Stimulated activated CD4-positive, alpha-beta T cell treated with anti-CD3 and anti-CD28 coated beads, Interleukin-12 subunit alpha, Interleukin-12 subunit beta, amount 100 ng/mL, for 48 hours (primary cell): ENCODE results near the gene ARL6IP1.

Experiments used
- DNase-seq, 3 donors: peaks; one replicate each; pipeline ENCODE4 v3.0.0-alpha.2; 2020; ENCODE audit warnings: low read depth in 2 of 3, low spot score in 1 of 3

The ARL6IP1 gene

DNA sequence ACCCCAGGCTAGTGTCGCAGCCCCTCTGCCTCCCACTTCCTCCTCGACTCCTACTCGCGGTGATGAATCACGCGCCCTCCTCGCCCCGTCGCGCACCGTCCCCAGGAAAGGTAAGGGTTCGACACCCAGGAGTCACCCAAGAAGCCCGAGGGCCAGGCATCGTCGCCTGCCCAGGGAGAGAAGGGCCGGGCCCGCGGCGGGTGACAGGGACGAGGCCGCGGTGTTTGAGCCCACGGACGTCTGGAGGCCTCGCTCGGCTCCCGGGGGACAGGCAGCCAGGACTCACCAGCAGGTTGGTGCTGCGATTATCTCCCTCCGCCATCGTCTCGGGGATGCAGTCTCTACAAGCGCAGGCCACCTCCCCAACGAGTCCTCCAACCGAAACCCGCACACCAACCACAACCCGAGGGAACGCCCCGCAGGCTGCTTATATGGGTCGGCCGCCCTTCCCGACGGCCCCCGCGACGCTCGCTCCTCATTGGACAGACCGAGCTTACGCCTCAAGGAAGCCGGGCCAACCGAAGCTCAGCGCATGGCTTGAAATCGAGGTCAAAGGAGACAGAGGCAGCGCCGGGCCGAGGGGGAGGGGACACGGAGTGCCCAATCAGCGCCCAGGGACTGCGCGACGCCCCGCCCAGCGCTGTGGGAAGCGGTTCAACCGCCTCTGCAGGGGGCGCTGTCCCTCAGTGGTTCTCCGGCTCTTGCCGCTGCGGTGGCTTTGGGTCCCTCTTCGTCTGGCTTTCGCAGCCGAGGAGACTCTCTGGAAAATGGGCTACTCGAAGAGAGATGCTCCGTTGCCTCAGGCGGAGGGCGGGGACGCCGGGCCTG, at the start of gene ARL6IP1:
Gene ARL6IP1 (minus strand): TSS at position 405 of the 828 bp plus-strand sequence. CDS start 83 bp downstream, at position 322.
- DNase-seq: peak; percentile 94 to 99 (median 98)

GRCh38 chr16:18846416-18846815, 45.1 kb upstream of the ARL6IP1 start:
- DNase-seq: no peak

- no peak for DNase-seq
Observed at GRCh38 chr16:18842565-18842964, 41.2 kb upstream of the ARL6IP1 start.

DNA sequence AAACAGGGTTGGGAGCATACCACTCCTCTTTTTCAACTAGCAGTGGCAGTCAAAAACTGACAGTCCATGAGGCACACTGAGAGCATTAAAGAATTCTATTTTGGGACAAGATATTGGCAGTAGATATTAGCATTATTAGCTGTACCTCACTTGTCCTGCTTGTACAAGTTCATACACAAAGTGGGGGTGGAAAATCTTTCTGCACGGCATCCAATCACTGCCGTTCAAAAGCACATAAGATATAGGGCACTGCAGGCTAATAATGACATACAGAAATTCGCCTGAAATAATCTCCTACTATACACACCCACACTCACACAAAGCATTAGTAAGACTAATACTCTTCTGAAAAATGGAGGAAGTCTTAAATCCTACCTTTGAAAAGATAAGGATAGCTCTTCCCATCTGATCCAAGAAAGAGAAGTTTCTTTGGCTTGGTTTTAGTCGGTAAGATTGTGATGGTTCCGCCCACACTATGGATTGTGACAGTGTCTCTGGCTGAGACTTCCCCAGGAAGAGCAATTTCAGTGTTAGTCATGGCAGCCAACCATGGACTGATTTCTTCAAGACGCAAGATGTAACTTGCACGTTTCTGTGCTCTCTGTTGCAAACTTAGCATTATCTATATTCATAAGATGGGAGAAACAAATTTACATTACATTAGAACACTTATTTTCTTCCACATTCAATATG, 40.6 kb upstream of the ARL6IP1 start:
- no peak for DNase-seq

DNA sequence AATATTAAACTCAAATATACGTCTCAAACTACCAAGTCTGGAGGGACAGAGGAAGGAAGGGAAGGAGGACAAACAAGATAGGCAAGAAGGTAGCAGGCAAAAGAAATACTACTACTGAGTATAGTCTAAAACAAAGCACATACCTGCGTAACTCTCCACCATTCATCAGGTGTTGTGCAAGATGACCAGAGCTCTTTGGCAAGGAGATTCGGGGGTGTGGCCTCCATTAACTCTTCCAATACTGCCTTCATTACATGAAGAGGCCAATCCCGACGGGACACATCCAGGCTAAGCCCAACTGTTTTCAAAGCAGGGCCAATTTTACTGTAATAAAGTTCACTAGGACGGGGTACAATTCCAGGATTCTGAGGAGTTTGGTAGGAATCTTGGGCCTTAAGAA, 38.2 kb upstream of the ARL6IP1 start:
- DNase-seq: no peak

- DNase-seq: no peak
Observed at GRCh38 chr16:18836702-18837101, 35.4 kb upstream of the ARL6IP1 start.

DNA sequence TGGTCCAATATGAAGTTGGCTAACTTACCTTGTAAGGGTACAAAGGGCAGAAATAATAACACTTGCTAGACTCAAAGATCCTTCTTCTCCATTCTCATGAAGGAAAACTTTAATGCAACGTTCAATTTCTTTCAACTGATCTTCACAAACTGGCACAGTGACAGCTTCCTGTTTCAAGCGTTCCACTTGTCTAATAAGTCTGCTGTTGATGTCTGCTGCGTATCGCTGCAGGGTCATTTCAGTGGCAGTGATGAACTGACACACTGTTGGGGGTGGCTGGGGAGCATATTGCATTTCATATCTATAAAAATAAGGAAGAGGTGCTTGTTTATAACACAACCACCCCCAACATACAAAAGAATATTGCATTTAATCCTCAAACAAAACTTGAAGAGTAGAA, 33.5 kb upstream of the ARL6IP1 start:
- no peak for DNase-seq

- no peak for DNase-seq
Observed at GRCh38 chr16:18833707-18834505, 32.6 kb upstream of the ARL6IP1 start.

DNA sequence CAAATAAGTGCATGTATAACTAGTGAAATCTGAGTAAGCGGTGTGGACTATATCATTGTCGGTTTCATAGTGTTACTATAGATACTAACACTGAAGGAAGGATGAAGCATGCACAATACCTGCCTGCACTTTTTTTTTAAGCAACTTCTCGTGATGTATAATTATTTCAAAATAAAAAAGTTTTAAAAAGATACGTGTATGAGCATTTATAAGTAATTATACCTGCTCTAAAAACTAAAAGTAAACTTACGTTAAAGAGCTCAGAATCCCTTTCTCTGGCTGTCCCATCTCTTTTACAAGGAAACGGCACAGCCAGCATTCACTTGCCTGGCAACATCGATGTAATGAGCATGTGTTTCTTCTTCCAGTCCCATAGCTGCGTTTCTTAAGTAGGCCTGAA, 31.3 kb upstream of the ARL6IP1 start:
- no peak for DNase-seq

DNA sequence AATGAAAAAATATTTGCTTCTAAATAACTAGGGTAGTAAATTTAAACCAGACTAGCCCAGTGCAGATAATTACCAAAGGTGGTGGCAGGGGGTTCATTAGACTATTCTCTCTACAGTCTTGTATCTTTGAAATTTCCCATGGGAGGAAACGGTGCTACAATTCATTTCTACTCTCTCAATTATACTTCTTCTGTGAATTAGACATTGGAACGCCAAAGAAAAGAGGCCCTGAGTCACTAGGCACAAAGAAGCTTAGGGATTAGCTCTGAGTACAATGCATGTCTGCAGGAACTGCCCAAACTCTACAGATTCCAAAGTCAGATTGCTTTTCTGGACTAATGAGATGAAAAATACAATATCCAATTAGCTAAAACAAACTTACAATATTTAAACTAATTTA, 30.7 kb upstream of the ARL6IP1 start:
- DNase-seq: no peak

DNA sequence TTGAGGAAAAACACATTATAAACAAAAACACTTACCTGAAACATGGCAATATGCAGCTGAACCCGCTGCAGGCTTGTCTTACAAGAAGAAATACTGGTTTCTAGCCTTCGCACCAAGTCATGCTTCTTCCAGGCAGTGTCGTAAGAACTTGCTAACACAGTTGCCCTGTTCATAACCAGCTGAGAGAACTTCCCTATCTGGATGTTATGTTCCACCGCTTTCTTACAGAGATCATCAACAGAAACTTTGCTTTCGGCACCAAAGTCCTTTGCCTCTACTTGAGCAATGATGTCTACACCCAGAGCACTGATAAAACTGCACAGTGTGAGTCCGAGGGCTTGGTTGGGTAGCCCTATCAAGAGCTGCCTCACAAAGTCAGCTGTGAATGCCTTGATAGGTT, 27.9 kb upstream of the ARL6IP1 start:
- no peak for DNase-seq

- DNase-seq: no peak
Observed at GRCh38 chr16:18827890-18828289, 26.5 kb upstream of the ARL6IP1 start.

DNA sequence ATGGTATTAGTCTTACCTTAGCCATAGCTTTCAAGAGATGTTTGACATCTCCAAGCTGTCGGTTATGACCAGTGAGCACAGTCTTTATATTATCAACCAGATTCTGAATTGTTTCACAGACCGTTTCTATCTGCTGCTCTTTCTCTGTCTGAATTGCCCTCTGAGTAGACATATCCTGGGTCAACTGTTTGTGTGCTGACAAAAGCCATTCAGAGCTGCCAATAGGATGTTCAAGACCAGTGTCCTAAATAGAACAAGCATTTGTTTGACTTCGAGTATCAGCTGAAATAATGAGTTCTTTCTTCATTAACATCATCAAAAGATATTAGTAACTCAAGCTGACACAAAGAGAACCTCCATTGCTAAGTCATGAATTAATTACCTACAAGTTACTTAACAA, 14.9 kb upstream of the ARL6IP1 start:
- no peak for DNase-seq

DNA sequence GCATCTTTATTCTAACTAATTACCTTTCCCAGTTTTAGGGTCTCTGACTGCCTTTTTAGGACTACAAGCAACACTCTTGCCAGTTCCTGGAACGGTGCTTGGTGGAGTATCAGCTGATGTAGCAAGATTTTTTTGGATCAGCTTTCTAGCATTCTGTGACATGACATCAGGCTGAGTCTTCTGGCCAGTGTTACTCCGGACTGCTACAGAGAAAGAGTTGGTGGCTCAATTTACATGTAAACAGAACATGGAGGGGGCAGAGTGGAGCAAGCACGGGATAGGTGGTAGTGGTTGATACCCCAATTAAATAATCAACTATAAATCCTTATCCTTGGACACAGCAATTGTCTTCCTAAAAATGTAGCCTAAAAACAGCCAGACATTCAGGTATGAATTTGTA, 10.6 kb upstream of the ARL6IP1 start:
- DNase-seq: no peak

- DNase-seq: no peak
Observed at GRCh38 chr16:18809165-18809564, 7.8 kb upstream of the ARL6IP1 start.

DNA sequence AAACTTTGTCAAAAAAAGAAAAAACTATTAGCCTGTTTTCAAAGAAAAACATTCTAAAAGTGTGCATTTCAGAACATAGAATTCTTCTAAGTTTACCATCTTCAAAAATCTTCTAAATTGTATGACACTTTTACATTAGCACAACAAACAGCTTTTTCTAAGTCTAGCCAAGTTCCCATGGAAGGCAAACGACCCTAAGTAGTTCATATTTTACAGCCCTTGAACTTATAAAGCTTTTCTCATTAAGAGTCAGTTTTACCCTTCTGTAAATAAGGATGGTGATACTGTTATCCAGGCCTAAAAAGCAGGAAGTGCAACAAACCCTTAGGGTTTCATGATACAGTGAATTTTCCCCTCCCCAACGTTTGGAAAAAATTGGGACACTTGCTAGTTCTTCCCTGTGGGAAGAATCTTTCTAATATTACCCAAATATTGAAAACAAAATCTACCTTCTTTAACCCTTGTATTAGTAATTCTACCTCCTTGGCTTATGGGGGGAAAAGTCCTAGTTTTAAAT, 4.0 kb upstream of the ARL6IP1 start:
- no peak for DNase-seq

DNA sequence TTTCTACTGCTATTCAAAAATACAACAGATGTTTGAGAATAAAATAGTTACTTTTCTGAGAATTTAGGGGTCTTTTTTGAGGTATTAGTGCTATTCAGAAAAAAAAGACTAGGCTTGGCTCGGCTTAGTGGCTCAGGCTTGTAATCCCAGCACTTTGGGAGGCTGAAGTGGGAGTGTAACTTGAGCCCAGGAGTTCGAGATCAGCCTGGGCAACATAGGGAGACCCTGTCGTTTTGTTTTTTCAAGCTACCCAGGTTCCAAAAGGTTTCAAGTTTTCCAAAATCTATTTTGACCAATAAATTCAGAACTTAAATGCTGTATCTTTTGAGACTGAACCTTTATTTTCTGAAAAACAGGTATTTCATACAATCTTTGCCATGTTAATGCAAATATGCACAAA, 3.2 kb upstream of the ARL6IP1 start:
- no peak for DNase-seq

DNA sequence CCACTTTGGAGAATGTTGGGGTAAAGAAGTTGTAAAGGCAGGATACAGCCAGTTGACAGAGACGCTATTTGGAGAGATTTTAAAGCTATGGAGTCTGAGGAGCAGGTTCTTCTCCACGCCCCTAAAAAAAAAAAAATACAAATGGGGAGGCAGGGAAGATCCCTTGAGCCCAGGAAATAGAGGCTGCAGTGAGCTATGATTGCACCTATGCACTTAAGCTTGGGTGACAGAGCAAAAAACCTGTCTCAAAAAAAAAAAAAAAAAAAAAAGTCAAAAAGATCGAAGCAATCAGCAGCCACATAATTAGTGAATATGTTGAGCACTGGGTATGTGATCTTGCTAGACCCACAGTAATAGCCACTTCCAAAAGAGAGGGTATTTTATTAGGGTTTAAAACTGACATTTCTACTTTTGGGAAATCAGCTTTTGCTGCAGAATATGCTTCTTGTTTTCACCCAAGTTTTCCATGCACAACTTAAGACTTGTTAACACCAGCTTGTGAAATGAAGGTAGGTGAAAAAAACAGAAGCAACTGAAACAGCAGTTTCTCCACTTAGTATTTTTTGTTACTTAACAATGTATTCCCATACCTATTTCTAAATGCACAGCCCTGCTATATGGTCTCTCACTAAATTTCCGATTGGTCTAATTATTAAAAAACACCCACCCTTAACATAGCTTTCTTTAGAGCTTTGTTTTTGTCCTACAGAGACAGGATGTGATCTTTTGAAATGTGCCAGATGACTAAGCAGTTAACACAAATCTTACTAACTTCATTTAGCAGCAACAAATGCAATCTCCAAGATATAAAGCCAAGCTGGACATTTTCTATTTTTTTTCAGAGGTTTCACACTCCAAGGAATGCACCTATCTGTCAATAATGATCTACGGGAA, 2.5 kb upstream of the ARL6IP1 start:
- no peak for DNase-seq

DNA sequence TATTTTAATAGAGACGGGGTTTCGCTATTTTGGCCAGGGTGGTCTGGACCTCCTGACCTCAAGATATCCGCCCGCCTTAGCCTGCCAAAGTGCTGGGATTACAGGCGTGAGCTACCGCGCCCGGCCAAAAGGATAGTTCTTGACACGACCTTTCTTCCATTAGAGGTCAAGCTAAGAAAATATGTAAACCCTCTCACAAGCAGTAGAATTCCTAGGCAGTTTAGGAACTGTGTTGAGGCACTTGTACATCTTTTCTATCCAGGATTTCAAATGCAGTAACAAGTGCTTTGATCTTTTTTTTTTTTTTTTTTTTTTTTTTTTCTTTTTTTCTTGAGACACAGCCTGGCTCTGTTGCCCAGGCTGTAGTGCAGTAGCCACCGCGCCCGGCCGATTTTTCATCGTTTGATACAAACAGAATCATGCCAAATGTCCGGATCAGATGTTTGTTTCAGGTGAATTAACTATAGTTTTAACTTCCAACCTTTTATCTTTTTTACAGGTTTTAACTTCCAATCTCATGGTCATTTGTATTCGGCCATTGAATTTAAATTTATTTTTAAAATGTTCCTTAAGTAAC, 1.5 kb upstream of the ARL6IP1 start:
- DNase-seq: no peak

- no peak for DNase-seq
Observed at GRCh38 chr16:18800775-18801144, 589 bp downstream of the ARL6IP1 start.
